ENCODE measurements around the gene EFNA5. TPM values are rescaled to one million over a fixed set of nuclear protein-coding genes. Genes with fewer than 3 reads are reported as not detected.

EFNA5 gene
- total and polyA plus RNA-seq, 5 donors from 2014 or later: 0.73 TPM; not detected in 4

- Mint-ChIP-seq H3K4me3 (no peak overlapping the region), H3K27ac (no peak overlapping the region), H3K9me3 (peaks cover 0 to 2% (median 0%) of the 10 kb centered on the region in 7 donors), H3K27me3 (peaks cover 9% of the 10 kb centered on the region), H3K36me3 (no peaks in the 10 kb centered on the region), H3K4me1 (no peaks in the 10 kb centered on the region)
- Histone ChIP-seq H3K4me3 (ENCODE audit: low read depth, low read length) (no peak overlapping the region), H3K27me3 (ENCODE audit: control insufficient read depth, insufficient read depth, low read length) (no peaks in the 10 kb centered on the region), H3K9me3 (ENCODE audit: control insufficient read depth in 2 of 2, low read length in 2 of 2) (no peaks in the 10 kb centered on the region), H3K36me3 (ENCODE audit: control insufficient read depth, insufficient read depth, low read length) (no peaks in the 10 kb centered on the region), H3K4me1 (ENCODE audit: control insufficient read depth, insufficient read depth, low read length, poor library complexity, severe bottlenecking) (no peaks in the 10 kb centered on the region), H3K27ac (ENCODE audit: insufficient read depth, low read length, poor library complexity, severe bottlenecking) (no peak overlapping the region)
- ATAC-seq (ENCODE audit: low read depth in 2 of 2) (no peak), DNase-seq (no peak)
These were observed 73.5 kb downstream of the EFNA5 start for GRCh38 chr5:107597247-107597646.

DNA sequence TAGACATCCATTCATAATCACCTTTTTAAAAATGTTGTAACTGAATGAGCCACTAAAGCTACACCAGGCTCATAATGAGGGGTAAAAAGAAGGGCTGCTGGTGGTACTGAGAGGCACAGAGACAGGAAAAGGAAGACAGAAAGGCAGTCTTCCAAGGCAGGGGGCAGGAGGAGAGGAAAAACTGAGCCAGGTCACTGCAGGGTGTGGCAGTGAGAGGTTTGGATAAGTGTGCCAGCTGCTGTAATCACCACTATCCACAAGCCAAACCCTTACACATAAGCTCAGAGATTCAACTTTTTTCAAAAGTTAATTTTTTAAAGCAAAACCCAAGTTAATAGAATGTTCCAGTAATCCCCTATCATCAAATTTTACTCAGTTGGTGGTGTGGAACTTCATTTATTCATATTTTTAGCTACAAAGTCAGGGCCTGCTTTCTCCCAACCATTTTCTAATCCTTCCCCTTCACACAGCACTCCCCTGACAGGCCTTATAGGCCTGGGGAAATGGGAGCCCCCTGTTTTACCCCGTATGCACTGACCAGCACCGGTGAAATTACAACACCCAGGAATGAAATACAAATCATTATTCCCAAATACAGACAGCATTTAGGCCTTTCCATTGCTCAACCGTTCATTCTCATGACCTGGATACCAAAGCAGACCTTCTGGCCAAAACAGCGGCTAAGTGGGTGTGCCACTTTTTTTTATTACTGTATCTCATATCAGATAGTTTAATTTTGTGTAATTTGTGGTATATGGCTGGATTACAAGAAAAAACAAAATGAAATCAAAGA lies 76.3 kb downstream of the EFNA5 start:
- Mint-ChIP-seq H3K27me3 (peaks cover 9% of the 10 kb centered on the region), H3K27ac (peak overlapping the region in 1 of 3 donors; percentile 35), H3K4me1 (no peaks in the 10 kb centered on the region), H3K4me3 (no peak overlapping the region), H3K36me3 (no peaks in the 10 kb centered on the region), H3K9me3 (peaks cover 0 to 2% (median 0%) of the 10 kb centered on the region in 7 donors)
- DNase-seq: no peak
- no peak for ATAC-seq (ENCODE audit: low read depth in 2 of 2)
- Histone ChIP-seq H3K27ac (ENCODE audit: insufficient read depth, low read length, poor library complexity, severe bottlenecking) (no peak overlapping the region), H3K27me3 (ENCODE audit: control insufficient read depth, insufficient read depth, low read length) (no peaks in the 10 kb centered on the region), H3K4me3 (ENCODE audit: low read depth, low read length) (no peak overlapping the region), H3K36me3 (ENCODE audit: control insufficient read depth, insufficient read depth, low read length) (no peaks in the 10 kb centered on the region), H3K4me1 (ENCODE audit: control insufficient read depth, insufficient read depth, low read length, poor library complexity, severe bottlenecking) (no peaks in the 10 kb centered on the region), H3K9me3 (ENCODE audit: control insufficient read depth in 2 of 2, low read length in 2 of 2) (no peaks in the 10 kb centered on the region)

DNA sequence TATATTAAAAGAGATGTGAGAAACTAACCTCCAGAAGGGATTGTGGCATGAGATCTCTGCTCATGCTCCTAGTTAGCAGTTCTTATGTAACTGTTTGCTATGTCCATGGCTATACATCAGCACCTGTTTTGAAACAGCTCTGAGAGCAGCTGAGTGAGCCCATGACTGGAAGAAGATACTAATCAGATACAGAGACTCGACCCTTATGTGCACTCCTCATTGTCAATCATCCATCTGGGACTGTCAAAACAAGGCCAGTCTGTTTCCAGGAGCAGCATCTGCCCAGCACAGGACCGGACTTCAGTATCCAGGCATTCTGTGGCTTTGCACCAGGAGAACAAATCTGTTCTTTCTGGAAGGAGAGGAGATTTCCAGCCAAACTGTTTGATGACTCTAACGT lies 77.7 kb downstream of the EFNA5 start:
- Mint-ChIP-seq H3K27ac (no peak overlapping the region), H3K4me1 (no peaks in the 10 kb centered on the region), H3K36me3 (no peaks in the 10 kb centered on the region), H3K9me3 (peaks cover 0 to 2% (median 0%) of the 10 kb centered on the region in 7 donors), H3K4me3 (no peak overlapping the region), H3K27me3 (peaks cover 9% of the 10 kb centered on the region)
- Histone ChIP-seq H3K9me3 (ENCODE audit: control insufficient read depth in 2 of 2, low read length in 2 of 2) (no peaks in the 10 kb centered on the region), H3K4me1 (ENCODE audit: control insufficient read depth, insufficient read depth, low read length, poor library complexity, severe bottlenecking) (no peaks in the 10 kb centered on the region), H3K27ac (ENCODE audit: insufficient read depth, low read length, poor library complexity, severe bottlenecking) (no peak overlapping the region), H3K4me3 (ENCODE audit: low read depth, low read length) (no peak overlapping the region), H3K36me3 (ENCODE audit: control insufficient read depth, insufficient read depth, low read length) (no peaks in the 10 kb centered on the region), H3K27me3 (ENCODE audit: control insufficient read depth, insufficient read depth, low read length) (no peaks in the 10 kb centered on the region)
- ATAC-seq (ENCODE audit: low read depth in 2 of 2): no peak
- no peak for DNase-seq

- ATAC-seq (ENCODE audit: low read depth in 2 of 2) (no peak), DNase-seq (no peak)
- H3K27me3 ChIP-seq (ENCODE audit: control insufficient read depth, insufficient read depth, low read length): no peaks in the 10 kb centered on the region
- H3K27ac ChIP-seq (ENCODE audit: insufficient read depth, low read length, poor library complexity, severe bottlenecking): no peak overlapping the region
- H3K9me3 Mint-ChIP-seq: peaks cover 0 to 2% (median 0%) of the 10 kb centered on the region in 7 donors
- H3K4me1 ChIP-seq (ENCODE audit: control insufficient read depth, insufficient read depth, low read length, poor library complexity, severe bottlenecking): no peaks in the 10 kb centered on the region
- no peak overlapping the region for H3K4me3 Mint-ChIP-seq
- H3K27me3 Mint-ChIP-seq: peaks cover 9% of the 10 kb centered on the region
- H3K36me3 ChIP-seq (ENCODE audit: control insufficient read depth, insufficient read depth, low read length): no peaks in the 10 kb centered on the region
- H3K4me1 Mint-ChIP-seq: no peaks in the 10 kb centered on the region
- H3K27ac Mint-ChIP-seq: no peak overlapping the region
- no peaks in the 10 kb centered on the region for H3K36me3 Mint-ChIP-seq
- H3K4me3 ChIP-seq (ENCODE audit: low read depth, low read length): no peak overlapping the region
- H3K9me3 ChIP-seq (ENCODE audit: control insufficient read depth in 2 of 2, low read length in 2 of 2): no peaks in the 10 kb centered on the region
These were observed 78.2 kb downstream of the EFNA5 start for GRCh38 chr5:107592515-107592914.

GRCh38 chr5:107590686-107591085 lies 80.1 kb downstream of the EFNA5 start:
- Mint-ChIP-seq H3K9me3 (peaks cover 0 to 2% (median 0%) of the 10 kb centered on the region in 7 donors), H3K36me3 (no peaks in the 10 kb centered on the region), H3K4me3 (no peak overlapping the region), H3K27ac (no peak overlapping the region), H3K4me1 (no peaks in the 10 kb centered on the region), H3K27me3 (peaks cover 9% of the 10 kb centered on the region)
- no peaks in the 10 kb centered on the region for H3K9me3 ChIP-seq (ENCODE audit: control insufficient read depth in 2 of 2, low read length in 2 of 2)
- no peak overlapping the region for H3K4me3 ChIP-seq (ENCODE audit: low read depth, low read length)
- ATAC-seq (ENCODE audit: low read depth in 2 of 2): no peak
- H3K4me1 ChIP-seq (ENCODE audit: control insufficient read depth, insufficient read depth, low read length, poor library complexity, severe bottlenecking): no peaks in the 10 kb centered on the region
- H3K27me3 ChIP-seq (ENCODE audit: control insufficient read depth, insufficient read depth, low read length): no peaks in the 10 kb centered on the region
- no peak for DNase-seq
- H3K27ac ChIP-seq (ENCODE audit: insufficient read depth, low read length, poor library complexity, severe bottlenecking): no peak overlapping the region
- no peaks in the 10 kb centered on the region for H3K36me3 ChIP-seq (ENCODE audit: control insufficient read depth, insufficient read depth, low read length)

DNA sequence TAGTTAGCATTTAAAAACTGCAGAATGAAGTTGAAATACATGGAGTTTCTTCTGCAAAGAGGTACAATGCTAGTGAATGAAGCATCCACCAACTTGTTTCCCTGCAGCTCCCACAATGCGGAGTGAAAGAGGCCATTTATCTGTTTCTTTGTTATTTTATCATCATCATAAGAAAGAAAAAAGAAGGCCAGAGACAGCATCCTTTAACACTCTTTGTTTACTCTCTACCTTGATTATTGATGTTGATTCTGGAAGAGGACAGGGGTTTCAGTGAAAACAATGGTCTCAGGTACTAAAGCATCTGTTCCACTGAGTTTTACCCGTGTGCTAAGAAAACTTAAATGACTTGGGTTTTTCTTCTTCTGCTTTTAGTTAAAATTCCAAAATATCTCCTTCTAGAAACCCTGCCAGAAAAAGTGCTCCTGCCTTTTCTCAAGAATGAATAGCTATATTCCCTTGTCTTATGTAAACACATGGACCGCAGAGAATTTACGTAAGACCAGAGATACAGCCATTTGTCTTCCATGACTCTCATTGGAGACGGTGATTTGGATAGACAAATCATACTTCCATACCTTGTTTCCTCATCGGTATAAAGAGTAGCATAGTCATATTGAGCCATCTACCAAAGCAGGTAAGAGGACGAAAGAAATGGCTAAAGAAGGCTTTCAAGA lies 81.1 kb downstream of the EFNA5 start:
- no peak for DNase-seq
- Mint-ChIP-seq H3K27me3 (peaks cover 7% of the 10 kb centered on the region), H3K36me3 (no peaks in the 10 kb centered on the region), H3K4me3 (no peak overlapping the region), H3K27ac (no peak overlapping the region), H3K9me3 (peaks cover 0 to 2% (median 0%) of the 10 kb centered on the region in 7 donors), H3K4me1 (no peaks in the 10 kb centered on the region)
- H3K27ac ChIP-seq (ENCODE audit: insufficient read depth, low read length, poor library complexity, severe bottlenecking): no peak overlapping the region
- no peaks in the 10 kb centered on the region for H3K9me3 ChIP-seq (ENCODE audit: control insufficient read depth in 2 of 2, low read length in 2 of 2)
- H3K27me3 ChIP-seq (ENCODE audit: control insufficient read depth, insufficient read depth, low read length): no peaks in the 10 kb centered on the region
- H3K36me3 ChIP-seq (ENCODE audit: control insufficient read depth, insufficient read depth, low read length): no peaks in the 10 kb centered on the region
- H3K4me3 ChIP-seq (ENCODE audit: low read depth, low read length): no peak overlapping the region
- H3K4me1 ChIP-seq (ENCODE audit: control insufficient read depth, insufficient read depth, low read length, poor library complexity, severe bottlenecking): no peaks in the 10 kb centered on the region
- ATAC-seq (ENCODE audit: low read depth in 2 of 2): no peak

DNA sequence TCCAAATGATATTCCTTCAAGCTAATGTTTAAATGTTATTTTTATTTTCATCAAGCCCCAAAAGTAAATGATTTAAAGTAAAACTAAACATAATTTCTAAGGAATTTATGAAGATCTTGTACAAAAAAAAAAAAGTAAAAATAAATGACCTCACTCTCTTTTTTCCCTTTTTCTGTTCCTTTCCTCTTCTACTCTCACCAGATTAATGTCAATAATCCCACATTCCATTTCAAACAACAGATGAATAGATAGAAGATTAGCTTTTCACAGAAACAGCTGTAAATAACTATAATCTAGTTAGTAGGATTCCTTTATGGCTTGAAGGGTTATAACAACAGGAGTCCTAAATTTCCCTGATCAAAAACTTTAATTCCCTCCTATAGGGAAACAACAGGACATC lies 88.1 kb downstream of the EFNA5 start:
- ATAC-seq (ENCODE audit: low read depth in 2 of 2) (no peak), DNase-seq (no peak)
- H3K36me3 Mint-ChIP-seq: no peaks in the 10 kb centered on the region
- no peaks in the 10 kb centered on the region for H3K4me1 Mint-ChIP-seq
- peaks cover 4% of the 10 kb centered on the region for H3K27me3 Mint-ChIP-seq
- no peaks in the 10 kb centered on the region for H3K4me1 ChIP-seq (ENCODE audit: control insufficient read depth, insufficient read depth, low read length, poor library complexity, severe bottlenecking)
- no peaks in the 10 kb centered on the region for H3K9me3 ChIP-seq (ENCODE audit: control insufficient read depth in 2 of 2, low read length in 2 of 2)
- H3K27ac ChIP-seq (ENCODE audit: insufficient read depth, low read length, poor library complexity, severe bottlenecking): no peak overlapping the region
- no peak overlapping the region for H3K4me3 ChIP-seq (ENCODE audit: low read depth, low read length)
- peaks cover 0 to 2% (median 0%) of the 10 kb centered on the region in 7 donors for H3K9me3 Mint-ChIP-seq
- H3K27ac Mint-ChIP-seq: no peak overlapping the region
- H3K36me3 ChIP-seq (ENCODE audit: control insufficient read depth, insufficient read depth, low read length): no peaks in the 10 kb centered on the region
- H3K27me3 ChIP-seq (ENCODE audit: control insufficient read depth, insufficient read depth, low read length): peaks cover 2% of the 10 kb centered on the region
- no peak overlapping the region for H3K4me3 Mint-ChIP-seq

Measured in CD4-positive, CD25-positive, alpha-beta regulatory T cell (primary cell).